ENCODE results near the gene TNFRSF19. TPM values are rescaled to one million over a fixed set of nuclear protein-coding genes. Genes with fewer than 3 reads are reported as not detected.

The TNFRSF19 gene
- total RNA-seq, 2 experiments from 2014 or later, result not detected

DNA sequence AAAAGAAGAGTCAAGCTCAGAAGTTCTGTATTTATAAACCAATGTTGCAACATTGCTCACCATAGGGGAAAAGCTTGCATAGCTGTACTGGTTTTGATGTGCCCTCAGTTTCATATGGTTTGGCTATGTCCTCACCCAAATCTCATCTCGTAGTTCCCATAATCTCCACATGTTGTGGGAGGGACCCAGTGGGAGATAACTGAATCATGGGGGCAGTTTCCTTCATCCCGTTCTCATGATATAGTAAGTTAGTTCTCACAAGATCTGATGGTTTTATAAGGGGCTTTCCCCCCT is 73.9 kb downstream of the TNFRSF19 start:
- no peak overlapping the region for H2AFZ ChIP-seq (ENCODE audit: low read length)
- no peaks in the 10 kb centered on the region for H4K20me1 ChIP-seq (ENCODE audit: insufficient read depth, low read length)
- H3K4me1 ChIP-seq (ENCODE audit: insufficient read depth, low read length, poor library complexity, severe bottlenecking), result no peaks in the 10 kb centered on the region
- H3K27ac ChIP-seq (ENCODE audit: low read depth, low read length, poor library complexity, severe bottlenecking), result no peak overlapping the region
- no peaks in the 10 kb centered on the region for H3K9me3 ChIP-seq (ENCODE audit: low read length)
- no peak overlapping the region for H3K4me2 ChIP-seq (ENCODE audit: low read length)
- no peak overlapping the region for H3K4me3 ChIP-seq (ENCODE audit: low read depth, low read length, poor library complexity, severe bottlenecking)
- no peaks in the 10 kb centered on the region for H3K36me3 ChIP-seq (ENCODE audit: insufficient read depth, low read length)
- intact Hi-C loops (cut with micrococcal nuclease; ENCODE audit: unreplicated experiment), result no loop called here
- DNase-seq (ENCODE audit: low spot score), result no peak
- no peaks in the 10 kb centered on the region for H3K79me2 ChIP-seq (ENCODE audit: insufficient read depth, low read depth, low read length)
- TF ChIP-seq CTCF (conservative IDR thresholded peaks at IDR 0.05; ENCODE audit: low read length), result no peak
- TF ChIP-seq EZH2phosphoT487 (IDR thresholded peaks at IDR 0.05; ENCODE audit: borderline replicate concordance, low read depth, low read length), result no peak
- no peaks in the 10 kb centered on the region for H3K9me2 ChIP-seq (ENCODE audit: insufficient read depth, low read length)
- ChIA-PET POLR2A (interaction anchor here (1.0 kb wide), 1 partner anchor 13 kb away, joined by 3 read pairs; no protein-coding TSS in a partner anchor), CTCF (ENCODE audit: unreplicated experiment) (no interaction called here)
- BruUV-seq (replicated peaks), result no TSS peak

DNA sequence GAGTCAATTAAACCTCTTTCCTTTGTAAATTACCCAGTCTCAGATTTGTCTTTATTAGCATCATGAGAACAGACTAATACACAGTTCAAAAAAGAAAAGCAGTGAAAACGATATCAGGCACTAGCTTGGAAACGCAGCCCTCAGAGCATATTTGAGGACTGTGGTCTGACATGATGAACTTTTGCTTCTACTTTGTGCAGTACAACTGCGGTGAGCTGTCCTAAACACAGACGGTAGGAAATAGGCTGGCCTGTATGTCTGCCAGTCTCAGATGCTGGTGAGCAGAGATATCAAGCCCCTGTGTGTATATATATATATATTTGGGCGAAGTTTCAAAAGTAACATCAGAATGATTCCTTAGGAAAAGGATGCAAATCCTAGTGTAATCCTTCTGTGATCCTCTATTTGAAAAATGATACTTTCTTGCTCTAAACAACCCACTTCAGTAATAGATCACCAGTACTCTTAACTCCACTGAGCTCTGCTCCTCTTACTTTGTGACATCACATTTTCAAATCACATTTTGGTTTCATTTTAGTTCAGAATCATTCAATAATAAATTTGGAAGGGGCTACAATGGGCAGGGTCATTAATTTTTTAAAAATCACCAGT is 74.4 kb downstream of the TNFRSF19 start:
- no peak overlapping the region for H2AFZ ChIP-seq (ENCODE audit: low read length)
- H4K20me1 ChIP-seq (ENCODE audit: insufficient read depth, low read length), result no peaks in the 10 kb centered on the region
- H3K9me3 ChIP-seq (ENCODE audit: low read length), result no peaks in the 10 kb centered on the region
- H3K9me2 ChIP-seq (ENCODE audit: insufficient read depth, low read length), result no peaks in the 10 kb centered on the region
- no peak overlapping the region for H3K4me3 ChIP-seq (ENCODE audit: low read depth, low read length, poor library complexity, severe bottlenecking)
- intact Hi-C loops (cut with micrococcal nuclease; ENCODE audit: unreplicated experiment), result no loop called here
- no peaks in the 10 kb centered on the region for H3K36me3 ChIP-seq (ENCODE audit: insufficient read depth, low read length)
- H3K4me2 ChIP-seq (ENCODE audit: low read length), result no peak overlapping the region
- no peaks in the 10 kb centered on the region for H3K4me1 ChIP-seq (ENCODE audit: insufficient read depth, low read length, poor library complexity, severe bottlenecking)
- H3K27ac ChIP-seq (ENCODE audit: low read depth, low read length, poor library complexity, severe bottlenecking), result no peak overlapping the region
- POLR2A ChIA-PET, result interaction anchor here (0.5 to 1.0 kb wide), 3 partner anchors 13 to 272 kb away, joined by 3 read pairs; no protein-coding TSS in a partner anchor
- CTCF ChIA-PET (ENCODE audit: unreplicated experiment), result no interaction called here
- DNase-seq (ENCODE audit: low spot score), result no peak
- no peaks in the 10 kb centered on the region for H3K79me2 ChIP-seq (ENCODE audit: insufficient read depth, low read depth, low read length)
- TF ChIP-seq CTCF (conservative IDR thresholded peaks at IDR 0.05; ENCODE audit: low read length) (no peak), EZH2phosphoT487 (IDR thresholded peaks at IDR 0.05; ENCODE audit: borderline replicate concordance, low read depth, low read length) (no peak)
- BruUV-seq (replicated peaks), result no TSS peak

DNA sequence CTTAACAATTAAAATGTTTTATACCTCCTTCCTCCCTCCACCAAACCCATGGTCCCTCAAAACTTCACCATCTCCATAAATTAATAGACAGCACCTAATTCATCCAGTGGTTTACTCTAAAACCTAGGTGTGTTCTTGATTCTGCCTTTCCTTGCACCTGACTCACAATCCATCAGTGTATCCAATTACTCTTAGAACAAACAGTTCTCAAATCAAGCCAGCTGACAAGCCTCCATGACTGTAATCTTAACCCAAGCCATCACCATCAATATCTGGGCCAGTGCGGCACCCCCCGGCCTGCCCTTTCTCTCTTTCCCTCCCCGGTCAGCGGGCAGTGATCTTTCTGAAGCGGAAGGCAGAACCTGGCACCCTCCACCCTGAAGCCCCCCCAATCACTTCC is 75.6 kb downstream of the TNFRSF19 start:
- Histone ChIP-seq H3K79me2 (ENCODE audit: insufficient read depth, low read depth, low read length) (no peaks in the 10 kb centered on the region), H3K9me3 (ENCODE audit: low read length) (no peaks in the 10 kb centered on the region), H3K36me3 (ENCODE audit: insufficient read depth, low read length) (no peaks in the 10 kb centered on the region), H3K4me2 (ENCODE audit: low read length) (no peak overlapping the region), H3K27ac (ENCODE audit: low read depth, low read length, poor library complexity, severe bottlenecking) (no peak overlapping the region), H3K4me1 (ENCODE audit: insufficient read depth, low read length, poor library complexity, severe bottlenecking) (no peaks in the 10 kb centered on the region), H3K4me3 (ENCODE audit: low read depth, low read length, poor library complexity, severe bottlenecking) (no peak overlapping the region), H2AFZ (ENCODE audit: low read length) (no peak overlapping the region), H3K9me2 (ENCODE audit: insufficient read depth, low read length) (no peaks in the 10 kb centered on the region), H4K20me1 (ENCODE audit: insufficient read depth, low read length) (no peaks in the 10 kb centered on the region)
- intact Hi-C loops (cut with micrococcal nuclease; ENCODE audit: unreplicated experiment), result no loop called here
- no peak for TF ChIP-seq EZH2phosphoT487 (IDR thresholded peaks at IDR 0.05; ENCODE audit: borderline replicate concordance, low read depth, low read length)
- no peak for DNase-seq (ENCODE audit: low spot score)
- POLR2A ChIA-PET, result no interaction called here
- no TSS peak for BruUV-seq (replicated peaks)
- CTCF ChIA-PET (ENCODE audit: unreplicated experiment), result no interaction called here

Measured in OCI-LY7 (cell line).